Kidney glomerular epithelial cell (primary cell): ENCODE results near the gene SRPK2.

Experiments
- DNase-seq: peaks from one replicate; lab custom pipeline; 2025; lab: John Stamatoyannopoulos, UW

The SRPK2 gene

GRCh38 chr7:105133986-105134655, 254.6 kb downstream of the SRPK2 start:
- no peak for DNase-seq

- DNase-seq = no peak
Observed at GRCh38 chr7:105133358-105133757, 255.4 kb downstream of the SRPK2 start.

GRCh38 chr7:105132835-105133234, 255.9 kb downstream of the SRPK2 start:
- DNase-seq = no peak

GRCh38 chr7:105132335-105132734, 256.4 kb downstream of the SRPK2 start:
- DNase-seq = no peak

- DNase-seq = peak; percentile 7
Observed at GRCh38 chr7:105131890-105132289, 256.8 kb downstream of the SRPK2 start.

GRCh38 chr7:105131033-105131656, 257.6 kb downstream of the SRPK2 start:
- DNase-seq = peak; percentile 27

- no peak for DNase-seq
Observed at GRCh38 chr7:105130580-105130979, 258.1 kb downstream of the SRPK2 start.

GRCh38 chr7:105130048-105130447, 258.7 kb downstream of the SRPK2 start:
- DNase-seq = no peak

- DNase-seq = no peak
Observed at GRCh38 chr7:105127179-105127578, 261.5 kb downstream of the SRPK2 start.

GRCh38 chr7:105126436-105126975, 262.2 kb downstream of the SRPK2 start:
- DNase-seq = no peak

- DNase-seq = no peak
Observed at GRCh38 chr7:105125745-105126144, 263.0 kb downstream of the SRPK2 start.

GRCh38 chr7:105122619-105123018, 266.1 kb downstream of the SRPK2 start:
- no peak for DNase-seq

- DNase-seq = no peak
Observed at GRCh38 chr7:105118612-105119600, 269.8 kb downstream of the SRPK2 start.

GRCh38 chr7:105112440-105113418, 276.0 kb downstream of the SRPK2 start:
- no peak for DNase-seq

- DNase-seq = no peak
Observed at GRCh38 chr7:105107458-105107857, 281.3 kb downstream of the SRPK2 start.

- DNase-seq = no peak
Observed at GRCh38 chr7:105106473-105106872, 282.2 kb downstream of the SRPK2 start.

- DNase-seq = no peak
Observed at GRCh38 chr7:105105579-105105978, 283.1 kb downstream of the SRPK2 start.

- DNase-seq = no peak
Observed at GRCh38 chr7:105102557-105103352, 286.0 kb downstream of the SRPK2 start.

GRCh38 chr7:105101864-105102263, 286.9 kb downstream of the SRPK2 start:
- DNase-seq = no peak

GRCh38 chr7:105098863-105099515, 289.7 kb downstream of the SRPK2 start:
- no peak for DNase-seq
